Nephron (organoid): ENCODE measurements around the gene NCKAP5L.

Experiments used
- H3K27ac Mint-ChIP-seq, 3 experiments: 2 replicates each; pipeline ENCODE4 v1.8.0; 2020; ENCODE audit warnings: mixed read lengths in 3 of 3, mild to moderate bottlenecking in 2 of 3, moderate library complexity in 1 of 3
- H3K27me3 Mint-ChIP-seq: 2 replicates; pipeline ENCODE4 v1.8.0; 2021; ENCODE audit warnings: low read depth, mild to moderate bottlenecking, moderate library complexity, mixed read lengths
- H3K36me3 Mint-ChIP-seq: 2 replicates; pipeline ENCODE4 v1.8.0; 2020; ENCODE audit warnings: low read depth, mixed read lengths
- H3K4me1 Mint-ChIP-seq: 2 replicates; pipeline ENCODE4 v1.8.0; 2020; ENCODE audit warnings: mixed read lengths
- H3K4me3 Mint-ChIP-seq, 3 experiments: 2 replicates each; pipeline ENCODE4 v1.8.0; 2020; ENCODE audit warnings: mild to moderate bottlenecking in 3 of 3, mixed read lengths in 3 of 3, moderate library complexity in 2 of 3
- H3K9me3 Mint-ChIP-seq: 2 replicates; pipeline ENCODE4 v1.8.0; 2020; ENCODE audit warnings: mixed read lengths
- TF ChIP-seq, protein P1 (sequence below), 3 experiments: fragments of 200-600 bp; sonication (generic); IDR thresholded peaks; one replicate each; pipeline ENCODE4 v1.5.0; 2021; ENCODE audit warnings: antibody characterized with exemption in 3 of 3; ENCODE audit not compliant: unreplicated experiment in 3 of 3

Gene NCKAP5L, protein sequence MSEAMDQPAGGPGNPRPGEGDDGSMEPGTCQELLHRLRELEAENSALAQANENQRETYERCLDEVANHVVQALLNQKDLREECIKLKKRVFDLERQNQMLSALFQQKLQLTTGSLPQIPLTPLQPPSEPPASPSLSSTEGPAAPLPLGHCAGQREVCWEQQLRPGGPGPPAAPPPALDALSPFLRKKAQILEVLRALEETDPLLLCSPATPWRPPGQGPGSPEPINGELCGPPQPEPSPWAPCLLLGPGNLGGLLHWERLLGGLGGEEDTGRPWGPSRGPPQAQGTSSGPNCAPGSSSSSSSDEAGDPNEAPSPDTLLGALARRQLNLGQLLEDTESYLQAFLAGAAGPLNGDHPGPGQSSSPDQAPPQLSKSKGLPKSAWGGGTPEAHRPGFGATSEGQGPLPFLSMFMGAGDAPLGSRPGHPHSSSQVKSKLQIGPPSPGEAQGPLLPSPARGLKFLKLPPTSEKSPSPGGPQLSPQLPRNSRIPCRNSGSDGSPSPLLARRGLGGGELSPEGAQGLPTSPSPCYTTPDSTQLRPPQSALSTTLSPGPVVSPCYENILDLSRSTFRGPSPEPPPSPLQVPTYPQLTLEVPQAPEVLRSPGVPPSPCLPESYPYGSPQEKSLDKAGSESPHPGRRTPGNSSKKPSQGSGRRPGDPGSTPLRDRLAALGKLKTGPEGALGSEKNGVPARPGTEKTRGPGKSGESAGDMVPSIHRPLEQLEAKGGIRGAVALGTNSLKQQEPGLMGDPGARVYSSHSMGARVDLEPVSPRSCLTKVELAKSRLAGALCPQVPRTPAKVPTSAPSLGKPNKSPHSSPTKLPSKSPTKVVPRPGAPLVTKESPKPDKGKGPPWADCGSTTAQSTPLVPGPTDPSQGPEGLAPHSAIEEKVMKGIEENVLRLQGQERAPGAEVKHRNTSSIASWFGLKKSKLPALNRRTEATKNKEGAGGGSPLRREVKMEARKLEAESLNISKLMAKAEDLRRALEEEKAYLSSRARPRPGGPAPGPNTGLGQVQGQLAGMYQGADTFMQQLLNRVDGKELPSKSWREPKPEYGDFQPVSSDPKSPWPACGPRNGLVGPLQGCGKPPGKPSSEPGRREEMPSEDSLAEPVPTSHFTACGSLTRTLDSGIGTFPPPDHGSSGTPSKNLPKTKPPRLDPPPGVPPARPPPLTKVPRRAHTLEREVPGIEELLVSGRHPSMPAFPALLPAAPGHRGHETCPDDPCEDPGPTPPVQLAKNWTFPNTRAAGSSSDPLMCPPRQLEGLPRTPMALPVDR (N-terminal part only)

DNA sequence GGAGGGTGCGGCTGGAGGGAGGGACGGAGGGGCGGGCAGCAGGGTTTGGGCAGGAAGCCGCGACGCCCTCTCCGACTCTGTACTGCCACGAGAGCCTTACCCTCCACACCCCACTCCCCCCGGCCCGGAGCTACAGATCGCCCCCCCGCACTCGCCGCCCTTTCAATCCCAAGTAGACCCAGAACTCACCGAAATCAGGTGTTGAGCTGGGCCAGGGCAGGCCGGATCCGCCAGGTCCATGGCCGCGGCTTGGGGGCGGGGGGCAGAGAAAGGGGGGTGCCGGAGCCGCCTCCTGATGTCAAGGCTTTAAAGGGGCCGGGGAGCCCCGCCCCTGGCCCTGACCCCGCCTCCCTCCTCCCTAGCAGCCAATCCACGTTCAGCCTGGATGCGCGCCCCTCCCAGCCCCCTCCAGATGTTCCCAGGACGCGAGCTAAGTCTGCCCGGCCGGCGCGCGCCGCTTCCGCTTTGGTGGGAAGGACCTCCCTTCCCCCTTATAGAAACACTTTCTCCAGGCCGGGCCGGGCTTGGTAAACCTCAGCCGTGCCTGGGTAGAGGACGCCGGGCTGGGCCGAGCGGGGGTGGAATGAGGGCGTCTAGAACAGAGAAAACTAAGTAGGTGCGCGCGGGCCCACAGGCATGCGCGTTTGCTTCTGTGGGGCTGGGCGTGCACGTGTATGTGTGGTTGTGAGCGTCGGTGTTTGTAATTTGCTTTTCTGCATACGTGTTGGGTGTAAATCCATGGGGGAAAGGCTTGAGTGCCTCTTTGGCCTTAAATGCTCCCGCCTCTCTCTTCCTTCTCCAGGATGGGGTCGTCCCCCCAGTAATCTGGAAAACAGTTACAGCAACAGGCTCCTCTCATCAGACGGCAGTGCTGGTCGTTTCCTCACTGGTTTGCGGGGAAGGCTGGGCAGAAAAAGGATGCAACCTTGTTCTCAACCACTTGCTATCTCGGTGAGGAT, at the start of gene NCKAP5L:
NCKAP5L (minus strand) TSS at position 281 of the 959 bp plus-strand sequence. CDS start 24,369 bp downstream, outside the sequence.
- Mint-ChIP-seq H3K27me3 (no peaks in the 10 kb centered on the region), H3K4me3 (peak within 1 kb of the TSS; percentile 95 to 97 (median 96)), H3K4me1 (peaks cover 44% of the 10 kb centered on the region), H3K27ac (peak within 1 kb of the TSS; percentile 89 to 95 (median 94)), H3K9me3 (no peaks in the 10 kb centered on the region), H3K36me3 (no peaks in the 10 kb centered on the region)
- TF ChIP-seq, protein P1, sequence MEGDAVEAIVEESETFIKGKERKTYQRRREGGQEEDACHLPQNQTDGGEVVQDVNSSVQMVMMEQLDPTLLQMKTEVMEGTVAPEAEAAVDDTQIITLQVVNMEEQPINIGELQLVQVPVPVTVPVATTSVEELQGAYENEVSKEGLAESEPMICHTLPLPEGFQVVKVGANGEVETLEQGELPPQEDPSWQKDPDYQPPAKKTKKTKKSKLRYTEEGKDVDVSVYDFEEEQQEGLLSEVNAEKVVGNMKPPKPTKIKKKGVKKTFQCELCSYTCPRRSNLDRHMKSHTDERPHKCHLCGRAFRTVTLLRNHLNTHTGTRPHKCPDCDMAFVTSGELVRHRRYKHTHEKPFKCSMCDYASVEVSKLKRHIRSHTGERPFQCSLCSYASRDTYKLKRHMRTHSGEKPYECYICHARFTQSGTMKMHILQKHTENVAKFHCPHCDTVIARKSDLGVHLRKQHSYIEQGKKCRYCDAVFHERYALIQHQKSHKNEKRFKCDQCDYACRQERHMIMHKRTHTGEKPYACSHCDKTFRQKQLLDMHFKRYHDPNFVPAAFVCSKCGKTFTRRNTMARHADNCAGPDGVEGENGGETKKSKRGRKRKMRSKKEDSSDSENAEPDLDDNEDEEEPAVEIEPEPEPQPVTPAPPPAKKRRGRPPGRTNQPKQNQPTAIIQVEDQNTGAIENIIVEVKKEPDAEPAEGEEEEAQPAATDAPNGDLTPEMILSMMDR (IDR thresholded peaks at IDR 0.05; ENCODE audit: unreplicated experiment in 3 of 3) = no peak

DNA sequence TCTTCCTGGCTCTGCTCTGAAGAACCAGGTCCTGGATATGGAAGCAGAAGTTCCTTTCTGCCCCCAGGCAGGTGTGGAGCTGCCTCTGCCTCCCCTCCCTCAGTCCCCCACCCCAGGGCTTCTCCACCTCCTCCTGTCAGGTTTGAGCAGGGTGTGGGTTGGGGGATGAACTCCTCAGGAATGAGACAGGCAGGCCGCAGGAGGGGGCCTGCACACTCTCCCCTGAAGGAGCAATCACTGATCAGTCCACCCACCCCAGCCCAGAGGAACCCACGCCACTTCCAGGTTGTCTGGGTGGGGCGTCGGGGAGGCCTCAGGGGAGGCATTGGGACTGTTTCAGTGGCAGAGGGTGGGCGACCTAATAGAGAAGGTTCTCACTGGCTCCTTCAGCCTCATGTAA, 48.9 kb upstream of the NCKAP5L start:
- peaks cover 4% of the 10 kb centered on the region for H3K9me3 Mint-ChIP-seq
- peaks cover 29% of the 10 kb centered on the region for H3K4me1 Mint-ChIP-seq
- H3K27me3 Mint-ChIP-seq = peaks cover 37% of the 10 kb centered on the region
- no peak overlapping the region for H3K27ac Mint-ChIP-seq
- TF ChIP-seq, protein P1 (IDR thresholded peaks at IDR 0.05; ENCODE audit: unreplicated experiment in 3 of 3) = no peak
- no peak overlapping the region for H3K4me3 Mint-ChIP-seq
- H3K36me3 Mint-ChIP-seq = peaks cover 4% of the 10 kb centered on the region

GRCh38 chr12:49876070-49876469, 47.9 kb upstream of the NCKAP5L start:
- peaks cover 39% of the 10 kb centered on the region for H3K4me1 Mint-ChIP-seq
- peaks cover 4% of the 10 kb centered on the region for H3K36me3 Mint-ChIP-seq
- no peak overlapping the region for H3K4me3 Mint-ChIP-seq
- TF ChIP-seq, protein P1 (IDR thresholded peaks at IDR 0.05; ENCODE audit: unreplicated experiment in 3 of 3) = no peak
- no peak overlapping the region for H3K27ac Mint-ChIP-seq
- peaks cover 46% of the 10 kb centered on the region for H3K27me3 Mint-ChIP-seq
- H3K9me3 Mint-ChIP-seq = peaks cover 4% of the 10 kb centered on the region

GRCh38 chr12:49875115-49875720, 47.0 kb upstream of the NCKAP5L start:
- Mint-ChIP-seq H3K27ac (no peak overlapping the region), H3K4me1 (peaks cover 46% of the 10 kb centered on the region), H3K9me3 (peaks cover 4% of the 10 kb centered on the region), H3K27me3 (peaks cover 40% of the 10 kb centered on the region), H3K36me3 (peaks cover 4% of the 10 kb centered on the region), H3K4me3 (no peak overlapping the region)
- TF ChIP-seq, protein P1 (IDR thresholded peaks at IDR 0.05; ENCODE audit: unreplicated experiment in 3 of 3) = no peak
